GM13976 (cell line): ENCODE measurements around the gene CCDC6.
"Not testable (repeated sequence)": the region's sequence is repeated elsewhere in the genome, so short reads cannot be mapped to it uniquely, and the experiment has no call there.

Source experiments
- DNase-seq: peaks from one replicate; pipeline ENCODE4 v3.0.0; 2012; ENCODE audit warnings: low spot score
- CTCF ChIP-seq: IDR thresholded peaks from 2 replicates; pipeline ENCODE4 v1.5.1; 2012; ENCODE audit warnings: borderline replicate concordance, mild to moderate bottlenecking; ENCODE audit not compliant: insufficient read depth; ENCODE audit errors: extremely low read depth, missing control alignments, control extremely low read depth
- in situ Hi-C: fragments of 300-500 bp; cut with MboI; formaldehyde crosslinking; loops from one replicate; pipeline ENCODE4 v1.12.0; 2022; ENCODE audit warnings: low sequenced_read_pairs, mixed read lengths, inconsistent platforms; ENCODE audit not compliant: unreplicated experiment

CCDC6 gene

GRCh38 chr10:59876695-59877094 is 29.7 kb downstream of the CCDC6 start:
- TF ChIP-seq CTCF: no peak
- in situ Hi-C loops: no loop called here
- DNase-seq: no peak

- in situ Hi-C loops, DNase-seq: not testable (repeated sequence)
Measured at GRCh38 chr10:59876208-59876607, 30.1 kb downstream of the CCDC6 start.

DNA sequence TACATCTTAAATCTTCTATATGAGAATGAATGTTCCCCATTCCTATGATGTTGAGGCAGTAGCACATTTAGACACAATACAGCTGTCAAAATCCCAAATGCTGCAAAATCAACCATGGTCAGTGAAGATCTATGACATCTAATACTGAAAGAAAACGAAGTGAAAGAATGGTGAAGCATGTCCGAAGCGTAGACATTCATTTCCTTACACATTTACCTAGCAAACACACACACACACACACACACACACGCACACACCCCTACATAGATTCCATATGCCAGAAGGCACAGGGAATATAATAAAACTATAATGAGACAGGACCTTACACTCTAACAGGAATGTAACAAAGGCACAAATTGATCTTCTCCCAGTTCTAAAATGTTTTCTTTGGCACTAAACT is 32.5 kb downstream of the CCDC6 start:
- TF ChIP-seq CTCF: no peak
- in situ Hi-C loops: loop anchor here (25.0 kb wide), 1 partner anchor 163 kb away; no protein-coding TSS in a partner anchor
- peak; percentile 44 for DNase-seq

DNA sequence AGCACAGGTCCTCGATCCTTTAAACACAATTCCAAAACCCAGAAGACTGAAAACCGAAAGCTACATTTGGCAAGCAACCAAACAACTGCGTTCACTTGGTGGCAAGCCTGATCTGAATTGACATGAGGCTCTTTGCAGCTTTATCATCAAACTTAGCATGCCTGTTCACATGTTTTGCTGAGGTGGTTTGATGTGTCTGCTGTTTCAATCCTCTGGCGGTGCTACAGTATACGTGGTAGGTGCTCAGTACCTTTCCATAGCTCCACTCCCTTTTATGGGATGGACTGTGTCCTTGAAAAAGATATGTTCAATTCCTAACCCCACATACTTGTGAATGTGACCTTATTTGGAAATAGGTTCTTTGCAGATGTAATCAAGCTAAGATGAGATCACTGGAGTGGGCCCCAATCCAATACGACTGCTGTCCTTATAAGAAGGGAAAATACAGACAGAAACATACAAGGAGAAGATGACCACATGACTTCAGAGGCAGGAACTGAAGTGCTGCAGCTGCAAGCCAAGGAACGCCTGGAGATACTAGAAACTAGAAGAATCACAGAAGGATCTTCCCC is 33.4 kb downstream of the CCDC6 start:
- no peak for TF ChIP-seq CTCF
- no peak for DNase-seq
- in situ Hi-C loops: loop anchor here (25.0 kb wide), 1 partner anchor 164 kb away; no protein-coding TSS in a partner anchor

- no peak for TF ChIP-seq CTCF
- in situ Hi-C loops: loop anchor here (25.0 kb wide), 1 partner anchor 167 kb away; no protein-coding TSS in a partner anchor
- DNase-seq: no peak
Measured at GRCh38 chr10:59870152-59870551, 36.2 kb downstream of the CCDC6 start.

DNA sequence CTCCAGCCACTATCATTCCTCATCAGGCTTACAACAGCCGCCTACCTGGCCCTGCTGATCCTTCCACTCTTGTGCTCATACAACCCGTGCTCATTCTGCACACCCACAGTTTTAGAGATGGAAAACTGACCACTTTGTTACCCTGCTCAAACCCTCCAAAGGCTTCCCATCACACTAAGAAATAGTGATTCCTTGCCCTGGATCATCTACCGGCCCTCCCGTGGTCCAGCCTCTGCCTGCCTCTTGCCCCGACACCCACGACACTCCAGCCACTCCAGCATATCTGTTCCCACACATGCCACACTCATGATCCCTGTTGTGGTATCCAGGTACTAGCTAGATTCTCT is 36.8 kb downstream of the CCDC6 start:
- no peak for DNase-seq
- in situ Hi-C loops: loop anchor here (25.0 kb wide), 1 partner anchor 168 kb away; no protein-coding TSS in a partner anchor
- TF ChIP-seq CTCF: no peak

GRCh38 chr10:59868696-59869593 is 37.4 kb downstream of the CCDC6 start:
- TF ChIP-seq CTCF: no peak
- no peak for DNase-seq
- in situ Hi-C loops: loop anchor here (25.0 kb wide), 1 partner anchor 168 kb away; no protein-coding TSS in a partner anchor
